ENCODE data around the gene MED12L.

GRCh38 chr3:151101270-151101969 is 16.0 kb downstream of the MED12L start:
- TF ChIP-seq POLR2A (IDR thresholded peaks at IDR 0.05) (no peak), CTCF (IDR thresholded peaks at IDR 0.05) (no peak)

Measured in thyroid gland (tissue), 4 donors.